Measurements from ENCODE around the gene COL9A3. TPM values are rescaled to one million over a fixed set of nuclear protein-coding genes. Genes with fewer than 3 reads are reported as not detected.

The COL9A3 gene
- total and polyA plus RNA-seq, 12 donors = 0.45 to 15.2 (median 2.3) TPM

GRCh38 chr20:62874964-62875344, 58.1 kb downstream of the COL9A3 start:
- ATAC-seq (no peak), DNase-seq (no peak)
- Histone ChIP-seq H3K27ac (no peak overlapping the region), H3K4me1 (peaks cover 14 to 33% (median 24%) of the 10 kb centered on the region in 9 donors), H3K4me3 (no peak overlapping the region), H3K9me3 (peaks cover 0 to 5% (median 0%) of the 10 kb centered on the region in 11 donors), H3K27me3 (peaks cover 0 to 6% (median 0%) of the 10 kb centered on the region in 7 donors), H3K36me3 (peaks cover 0 to 10% (median 0%) of the 10 kb centered on the region in 9 donors)
- intact Hi-C loops (cut with DNase I) = loop anchor here in 6 of 10 donors (2.0 to 10.0 kb wide), 5 partner anchors 52 to 134 kb away; partner anchors contain the start of genes BHLHE23 (in 4 of the 6), DIDO1 (in 1 of the 6) and GID8 (in 1 of the 6)
- 90% methylated on average over 10 of the region's 14 CpGs for WGBS, 2 donors
- TF ChIP-seq CTCF (IDR thresholded peaks at IDR 0.05) = no peak

GRCh38 chr20:62875419-62876361, 58.8 kb downstream of the COL9A3 start:
- Histone ChIP-seq H3K36me3 (peaks cover 0 to 17% (median 5%) of the 10 kb centered on the region in 9 donors), H3K27ac (peak overlapping the region; percentile 7 to 90 (median 76)), H3K4me3 (peak overlapping the region in 5 of 10 donors; percentile 8 to 35 (median 21)), H3K4me1 (peaks cover 14 to 33% (median 24%) of the 10 kb centered on the region in 9 donors), H3K9me3 (no peaks in the 10 kb centered on the region), H3K27me3 (peaks cover 0 to 6% (median 0%) of the 10 kb centered on the region in 7 donors)
- peak; percentile 77 to 93 (median 85) for ATAC-seq
- peak; percentile 79 to 80 for DNase-seq
- TF ChIP-seq CTCF (IDR thresholded peaks at IDR 0.05) = peak in 7 of 9 donors; percentile 29 to 62 (median 41)
- WGBS, 2 donors = 36 to 38% methylated on average over 34 of the region's 34 CpGs
- intact Hi-C loops (cut with DNase I) = loop anchor here in 4 of 10 donors (2.0 to 10.0 kb wide), 4 partner anchors 52 to 133 kb away; partner anchors contain the start of genes BHLHE23 (in 1 of the 4), DIDO1 (in 1 of the 4) and GID8 (in 1 of the 4)

GRCh38 chr20:62876501-62876901, 59.7 kb downstream of the COL9A3 start:
- peak overlapping the region in 4 of 10 donors; percentile 8 to 28 (median 16) for H3K4me3 ChIP-seq
- no peaks in the 10 kb centered on the region for H3K9me3 ChIP-seq
- 60 to 67% methylated on average over 13 of the region's 13 CpGs for WGBS, 2 donors
- H3K4me1 ChIP-seq = peaks cover 14 to 33% (median 24%) of the 10 kb centered on the region in 9 donors
- intact Hi-C loops (cut with DNase I) = loop anchor here in 3 of 10 donors (5.0 to 10.0 kb wide), 3 partner anchors 51 to 128 kb away; partner anchors contain the start of genes BHLHE23 (in 1 of the 3), DIDO1 (in 1 of the 3) and GID8 (in 1 of the 3)
- H3K36me3 ChIP-seq = peaks cover 0 to 25% (median 13%) of the 10 kb centered on the region in 9 donors
- ATAC-seq = peak in 6 of 8 donors; percentile 2 to 38 (median 7)
- no peak for TF ChIP-seq CTCF (IDR thresholded peaks at IDR 0.05)
- peaks cover 0 to 6% (median 0%) of the 10 kb centered on the region in 7 donors for H3K27me3 ChIP-seq
- DNase-seq = no peak
- peak overlapping the region; percentile 44 to 90 (median 76) for H3K27ac ChIP-seq

Measured in heart right ventricle (tissue), 16 donors.